Nephron (organoid): ENCODE results near the gene PPP1R1C.

Source experiments
- H3K27ac Mint-ChIP-seq, 3 experiments: 2 replicates each; pipeline ENCODE4 v1.8.0; 2020; ENCODE audit warnings: mixed read lengths in 3 of 3, mild to moderate bottlenecking in 2 of 3, moderate library complexity in 1 of 3
- H3K27me3 Mint-ChIP-seq: 2 replicates; pipeline ENCODE4 v1.8.0; 2021; ENCODE audit warnings: low read depth, mild to moderate bottlenecking, moderate library complexity, mixed read lengths
- H3K36me3 Mint-ChIP-seq: 2 replicates; pipeline ENCODE4 v1.8.0; 2020; ENCODE audit warnings: low read depth, mixed read lengths
- H3K4me1 Mint-ChIP-seq: 2 replicates; pipeline ENCODE4 v1.8.0; 2020; ENCODE audit warnings: mixed read lengths
- H3K4me3 Mint-ChIP-seq, 3 experiments: 2 replicates each; pipeline ENCODE4 v1.8.0; 2020; ENCODE audit warnings: mild to moderate bottlenecking in 3 of 3, mixed read lengths in 3 of 3, moderate library complexity in 2 of 3
- H3K9me3 Mint-ChIP-seq: 2 replicates; pipeline ENCODE4 v1.8.0; 2020; ENCODE audit warnings: mixed read lengths
- TF ChIP-seq, protein P1 (sequence below), 3 experiments: fragments of 200-600 bp; sonication (generic); IDR thresholded peaks; one replicate each; pipeline ENCODE4 v1.5.0; 2021; ENCODE audit warnings: antibody characterized with exemption in 3 of 3; ENCODE audit not compliant: unreplicated experiment in 3 of 3

Gene PPP1R1C

DNA sequence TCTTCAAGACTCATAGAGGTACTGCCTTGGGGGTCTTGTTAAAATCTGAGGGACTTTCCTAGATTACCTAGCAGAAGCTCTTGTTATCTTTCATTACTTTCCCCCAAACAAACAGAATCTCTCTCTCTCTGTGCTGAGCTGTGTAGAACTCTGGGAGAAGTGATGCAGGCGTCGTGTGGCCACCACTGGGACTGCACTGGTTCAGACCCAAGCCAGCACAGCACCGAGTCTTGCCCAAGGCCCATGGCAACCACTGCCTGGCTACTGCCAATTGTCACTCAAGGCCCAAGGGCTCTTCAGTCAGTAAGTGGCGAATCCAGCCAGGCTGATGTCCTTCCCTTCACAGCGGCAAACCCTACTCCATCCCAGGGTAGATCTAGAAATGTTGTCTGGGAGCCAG, 28.6 kb downstream of the PPP1R1C start:
- TF ChIP-seq, protein P1, sequence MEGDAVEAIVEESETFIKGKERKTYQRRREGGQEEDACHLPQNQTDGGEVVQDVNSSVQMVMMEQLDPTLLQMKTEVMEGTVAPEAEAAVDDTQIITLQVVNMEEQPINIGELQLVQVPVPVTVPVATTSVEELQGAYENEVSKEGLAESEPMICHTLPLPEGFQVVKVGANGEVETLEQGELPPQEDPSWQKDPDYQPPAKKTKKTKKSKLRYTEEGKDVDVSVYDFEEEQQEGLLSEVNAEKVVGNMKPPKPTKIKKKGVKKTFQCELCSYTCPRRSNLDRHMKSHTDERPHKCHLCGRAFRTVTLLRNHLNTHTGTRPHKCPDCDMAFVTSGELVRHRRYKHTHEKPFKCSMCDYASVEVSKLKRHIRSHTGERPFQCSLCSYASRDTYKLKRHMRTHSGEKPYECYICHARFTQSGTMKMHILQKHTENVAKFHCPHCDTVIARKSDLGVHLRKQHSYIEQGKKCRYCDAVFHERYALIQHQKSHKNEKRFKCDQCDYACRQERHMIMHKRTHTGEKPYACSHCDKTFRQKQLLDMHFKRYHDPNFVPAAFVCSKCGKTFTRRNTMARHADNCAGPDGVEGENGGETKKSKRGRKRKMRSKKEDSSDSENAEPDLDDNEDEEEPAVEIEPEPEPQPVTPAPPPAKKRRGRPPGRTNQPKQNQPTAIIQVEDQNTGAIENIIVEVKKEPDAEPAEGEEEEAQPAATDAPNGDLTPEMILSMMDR (IDR thresholded peaks at IDR 0.05; ENCODE audit: unreplicated experiment in 3 of 3), result no peak
- H3K9me3 Mint-ChIP-seq, result peaks cover 43% of the 10 kb centered on the region
- H3K4me1 Mint-ChIP-seq, result no peaks in the 10 kb centered on the region
- no peak overlapping the region for H3K4me3 Mint-ChIP-seq
- no peaks in the 10 kb centered on the region for H3K27me3 Mint-ChIP-seq
- H3K36me3 Mint-ChIP-seq, result no peaks in the 10 kb centered on the region
- H3K27ac Mint-ChIP-seq, result no peak overlapping the region

DNA sequence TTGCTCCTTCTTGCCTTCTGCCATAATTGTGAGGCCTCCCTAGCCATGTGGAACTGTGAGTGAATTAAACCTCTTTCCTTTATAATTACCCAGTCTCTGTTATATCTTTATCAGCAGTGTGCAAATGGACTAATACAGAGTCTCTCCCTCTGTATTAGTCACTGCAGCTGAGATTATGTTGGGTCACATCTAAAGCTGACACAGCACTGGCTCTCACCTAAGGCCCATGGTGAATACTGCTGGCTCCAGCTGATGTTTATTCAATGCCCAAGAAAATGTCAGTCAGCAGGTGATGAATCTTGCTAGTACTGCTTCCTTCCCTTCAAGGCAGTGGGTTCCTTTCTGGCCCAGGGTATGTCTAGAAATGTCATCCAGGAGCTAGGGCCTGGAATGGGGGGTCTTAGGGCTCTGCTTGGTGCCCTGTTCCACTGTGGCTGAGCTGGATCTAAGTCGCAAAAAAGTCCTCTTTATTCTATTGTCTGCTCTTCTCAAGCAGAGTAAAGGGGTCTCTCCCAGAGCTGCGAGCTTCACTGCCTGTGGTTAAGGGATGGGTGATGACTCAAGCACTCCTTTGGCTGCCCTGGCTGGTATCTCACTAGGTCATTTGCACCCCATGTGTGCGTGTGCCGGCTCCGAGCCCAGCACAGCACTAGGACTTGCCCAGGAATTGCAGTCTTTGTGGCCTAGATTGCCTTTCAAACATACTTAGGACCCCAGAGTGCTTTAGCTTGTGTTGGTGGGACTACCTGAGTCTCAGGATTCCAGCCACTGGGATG, 29.9 kb downstream of the PPP1R1C start:
- peaks cover 37% of the 10 kb centered on the region for H3K9me3 Mint-ChIP-seq

DNA sequence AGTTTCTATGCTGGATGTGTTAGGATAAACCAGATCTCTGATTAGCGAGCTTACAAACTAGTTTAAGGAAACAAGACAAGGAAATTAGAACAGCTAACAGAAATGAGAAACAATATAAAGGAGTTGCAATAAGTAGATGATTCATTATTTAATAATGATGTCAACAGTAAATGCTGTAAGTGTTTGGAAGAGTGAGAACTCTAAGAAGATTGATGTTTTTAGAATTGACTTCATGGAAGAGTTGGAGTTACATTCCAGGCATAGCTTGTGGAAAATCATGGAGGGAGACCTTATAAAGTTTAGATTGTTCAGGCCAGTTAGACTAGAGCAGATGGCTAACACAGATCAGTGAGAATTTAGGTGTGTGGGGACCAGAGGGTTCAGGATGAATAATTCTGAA, 32.6 kb downstream of the PPP1R1C start:
- Mint-ChIP-seq H3K4me3 (no peak overlapping the region), H3K36me3 (peaks cover 6% of the 10 kb centered on the region), H3K9me3 (peaks cover 31% of the 10 kb centered on the region), H3K27ac (no peak overlapping the region), H3K27me3 (no peaks in the 10 kb centered on the region), H3K4me1 (no peaks in the 10 kb centered on the region)
- TF ChIP-seq, protein P1 (IDR thresholded peaks at IDR 0.05; ENCODE audit: unreplicated experiment in 3 of 3), result no peak

More for the DNA sequence above, 29.9 kb downstream of the PPP1R1C start:
- TF ChIP-seq, protein P1 (IDR thresholded peaks at IDR 0.05; ENCODE audit: unreplicated experiment in 3 of 3), result no peak
- no peak overlapping the region for H3K4me3 Mint-ChIP-seq
- no peaks in the 10 kb centered on the region for H3K4me1 Mint-ChIP-seq
- H3K27me3 Mint-ChIP-seq, result no peaks in the 10 kb centered on the region
- no peak overlapping the region for H3K27ac Mint-ChIP-seq
- H3K36me3 Mint-ChIP-seq, result no peaks in the 10 kb centered on the region

DNA sequence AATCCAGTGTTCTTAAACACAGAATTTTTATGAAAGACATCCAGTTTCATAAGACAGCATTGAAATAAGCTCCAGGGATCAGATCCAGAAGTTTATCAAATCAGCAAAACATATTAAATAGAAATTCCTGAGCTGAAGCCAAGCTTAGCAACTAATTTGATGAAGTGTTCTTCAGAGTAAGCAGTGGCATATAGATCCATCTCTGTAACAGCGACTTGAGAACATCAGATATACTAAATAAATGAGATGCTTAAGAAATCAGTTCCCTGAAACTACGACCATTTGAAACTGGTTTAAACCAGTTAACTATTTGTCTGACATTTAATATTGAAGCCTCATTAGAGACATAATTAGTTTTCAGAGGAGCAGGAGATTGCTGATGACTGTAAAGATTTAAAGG, 34.1 kb downstream of the PPP1R1C start:
- TF ChIP-seq, protein P1 (IDR thresholded peaks at IDR 0.05; ENCODE audit: unreplicated experiment in 3 of 3), result no peak
- Mint-ChIP-seq H3K36me3 (peaks cover 7% of the 10 kb centered on the region), H3K27me3 (no peaks in the 10 kb centered on the region), H3K9me3 (peaks cover 22% of the 10 kb centered on the region), H3K4me1 (no peaks in the 10 kb centered on the region), H3K27ac (no peak overlapping the region), H3K4me3 (no peak overlapping the region)

DNA sequence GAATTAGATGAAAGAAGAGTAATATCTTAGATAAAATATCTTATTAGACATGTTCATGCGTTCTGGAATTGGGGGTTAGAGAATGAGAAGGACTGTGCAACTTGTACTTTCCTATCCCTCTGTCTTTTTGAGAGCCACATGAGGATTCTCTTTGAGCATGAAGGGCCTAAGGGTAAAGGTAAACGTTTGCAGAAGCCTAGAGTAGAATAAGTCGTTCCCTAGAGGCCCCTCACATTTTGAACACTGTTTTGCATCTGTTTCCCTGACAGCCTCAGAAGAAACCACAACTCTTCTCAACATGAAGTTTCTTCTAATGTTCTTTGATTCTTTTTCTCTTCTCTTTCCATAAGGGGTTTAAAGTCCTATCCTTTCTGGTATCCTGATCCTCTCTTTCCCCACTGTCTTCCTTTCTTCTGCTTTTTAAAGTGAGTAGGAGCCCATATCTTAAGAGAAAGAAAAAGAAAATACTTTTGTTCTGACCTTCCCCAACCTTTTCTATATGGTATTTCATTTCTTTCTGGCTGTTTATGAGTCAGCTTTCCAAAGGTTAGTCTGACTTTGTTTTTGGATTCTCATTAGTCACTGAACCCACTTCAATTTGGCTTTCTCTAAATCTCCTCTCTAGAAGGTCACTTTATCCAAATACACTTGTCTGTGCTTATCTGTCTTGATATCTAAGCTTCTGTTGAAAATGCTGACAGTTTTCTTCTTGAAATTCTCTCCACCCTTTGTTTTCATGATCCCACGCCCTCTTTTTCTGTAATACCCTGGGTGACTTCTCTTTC, 34.8 kb downstream of the PPP1R1C start:
- H3K36me3 Mint-ChIP-seq, result peaks cover 7% of the 10 kb centered on the region
- no peaks in the 10 kb centered on the region for H3K27me3 Mint-ChIP-seq
- no peaks in the 10 kb centered on the region for H3K4me1 Mint-ChIP-seq
- TF ChIP-seq, protein P1 (IDR thresholded peaks at IDR 0.05; ENCODE audit: unreplicated experiment in 3 of 3), result no peak
- H3K9me3 Mint-ChIP-seq, result peaks cover 16% of the 10 kb centered on the region
- H3K27ac Mint-ChIP-seq, result no peak overlapping the region
- no peak overlapping the region for H3K4me3 Mint-ChIP-seq
